ENCODE measurements around the gene TRPT1.

GRCh38 chr11:64243236-64243854 lies 17.4 kb upstream of the TRPT1 start:
- TF ChIP-seq, protein P1, sequence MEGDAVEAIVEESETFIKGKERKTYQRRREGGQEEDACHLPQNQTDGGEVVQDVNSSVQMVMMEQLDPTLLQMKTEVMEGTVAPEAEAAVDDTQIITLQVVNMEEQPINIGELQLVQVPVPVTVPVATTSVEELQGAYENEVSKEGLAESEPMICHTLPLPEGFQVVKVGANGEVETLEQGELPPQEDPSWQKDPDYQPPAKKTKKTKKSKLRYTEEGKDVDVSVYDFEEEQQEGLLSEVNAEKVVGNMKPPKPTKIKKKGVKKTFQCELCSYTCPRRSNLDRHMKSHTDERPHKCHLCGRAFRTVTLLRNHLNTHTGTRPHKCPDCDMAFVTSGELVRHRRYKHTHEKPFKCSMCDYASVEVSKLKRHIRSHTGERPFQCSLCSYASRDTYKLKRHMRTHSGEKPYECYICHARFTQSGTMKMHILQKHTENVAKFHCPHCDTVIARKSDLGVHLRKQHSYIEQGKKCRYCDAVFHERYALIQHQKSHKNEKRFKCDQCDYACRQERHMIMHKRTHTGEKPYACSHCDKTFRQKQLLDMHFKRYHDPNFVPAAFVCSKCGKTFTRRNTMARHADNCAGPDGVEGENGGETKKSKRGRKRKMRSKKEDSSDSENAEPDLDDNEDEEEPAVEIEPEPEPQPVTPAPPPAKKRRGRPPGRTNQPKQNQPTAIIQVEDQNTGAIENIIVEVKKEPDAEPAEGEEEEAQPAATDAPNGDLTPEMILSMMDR (IDR thresholded peaks at IDR 0.05): no peak
- no peak for TF ChIP-seq POLR2A (IDR thresholded peaks at IDR 0.05)

Measured in testis (tissue), 2 donors.